Measurements from ENCODE around the gene CGB7. TPM values are rescaled to one million over a fixed set of nuclear protein-coding genes. Genes with fewer than 3 reads are reported as not detected.

Gene CGB7
- total and polyA plus RNA-seq, 2 experiments from 2014 or later: 0.32 to 0.97 TPM

DNA sequence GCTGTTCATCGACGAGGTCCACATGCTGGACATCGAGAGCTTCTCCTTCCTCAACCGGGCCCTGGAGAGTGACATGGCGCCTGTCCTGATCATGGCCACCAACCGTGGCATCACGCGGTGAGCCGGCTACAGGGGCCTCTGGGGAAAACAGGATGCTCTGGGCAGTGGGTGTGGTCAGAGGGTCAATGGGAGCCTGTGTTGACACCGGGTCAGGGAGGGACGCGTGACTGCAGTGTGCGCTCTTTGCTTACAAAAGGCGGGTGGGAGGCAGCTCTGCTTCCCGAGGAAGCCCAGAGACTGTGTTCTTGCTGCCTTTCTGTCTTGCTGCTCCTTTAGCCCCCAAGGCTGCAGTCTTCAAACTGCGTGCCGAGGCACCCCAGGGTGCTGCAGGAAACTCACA, 46.4 kb downstream of the CGB7 start (continued):
- no peak for TF ChIP-seq ZNF462 (CRISPR knock-in tag; IDR thresholded peaks at IDR 0.05)

DNA sequence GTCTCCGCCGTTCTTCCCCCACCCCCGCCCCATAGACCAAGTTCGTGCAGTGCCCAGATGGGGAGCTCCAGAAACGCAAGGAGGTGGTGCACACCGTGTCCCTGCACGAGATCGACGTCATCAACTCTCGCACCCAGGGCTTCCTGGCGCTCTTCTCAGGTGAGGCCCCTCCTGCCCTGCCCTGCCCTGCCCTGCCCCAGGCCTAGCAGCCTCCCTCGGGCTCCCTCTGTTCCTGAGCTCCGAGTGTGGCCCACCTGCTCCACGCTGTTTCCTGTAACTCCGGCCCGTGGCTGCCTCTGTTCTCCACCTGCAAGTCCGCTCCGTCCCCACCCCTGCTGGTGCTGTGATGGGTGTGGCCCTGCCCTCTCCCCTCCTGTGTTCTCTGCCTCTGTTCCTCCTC, 47.1 kb downstream of the CGB7 start:
- Histone ChIP-seq H3K4me3 (no peak overlapping the region), H2AFZ (no peak overlapping the region), H3K27me3 (ENCODE audit: insufficient read depth) (no peaks in the 10 kb centered on the region), H3K4me1 (ENCODE audit: insufficient read depth) (no peaks in the 10 kb centered on the region), H3K9me2 (ENCODE audit: insufficient read depth) (no peaks in the 10 kb centered on the region), H3F3A (replicated peaks; ENCODE audit: low read depth) (no peaks in the 10 kb centered on the region), H3K79me2 (replicated peaks; ENCODE audit: insufficient read depth) (no peaks in the 10 kb centered on the region), H4K20me1 (replicated peaks; ENCODE audit: insufficient read depth) (no peaks in the 10 kb centered on the region; the same call in 1 of the 2 replicates), H3K36me3 (ENCODE audit: insufficient read depth) (peaks cover 10% of the 10 kb centered on the region), H3K4me2 (no peak overlapping the region), H3K27ac (ENCODE audit: low read depth) (no peak overlapping the region)
- Mint-ChIP-seq H3K36me3 (ENCODE audit: low read depth) (peaks cover 74% of the 10 kb centered on the region), H3K27me3 (ENCODE audit: insufficient read depth, low read depth, poor library complexity) (peaks cover 7% of the 10 kb centered on the region), H3K4me3 (no peak overlapping the region), H3K9me3 (no peaks in the 10 kb centered on the region; the same call in 2 of the 3 replicates), H3K4me1 (no peaks in the 10 kb centered on the region), H3K27ac (peak overlapping the region; percentile 29; the same call in 1 of the 2 replicates)
- DNase-seq (ENCODE audit: low spot score): no peak
- ATAC-seq: no peak
- TF ChIP-seq, protein P1, sequence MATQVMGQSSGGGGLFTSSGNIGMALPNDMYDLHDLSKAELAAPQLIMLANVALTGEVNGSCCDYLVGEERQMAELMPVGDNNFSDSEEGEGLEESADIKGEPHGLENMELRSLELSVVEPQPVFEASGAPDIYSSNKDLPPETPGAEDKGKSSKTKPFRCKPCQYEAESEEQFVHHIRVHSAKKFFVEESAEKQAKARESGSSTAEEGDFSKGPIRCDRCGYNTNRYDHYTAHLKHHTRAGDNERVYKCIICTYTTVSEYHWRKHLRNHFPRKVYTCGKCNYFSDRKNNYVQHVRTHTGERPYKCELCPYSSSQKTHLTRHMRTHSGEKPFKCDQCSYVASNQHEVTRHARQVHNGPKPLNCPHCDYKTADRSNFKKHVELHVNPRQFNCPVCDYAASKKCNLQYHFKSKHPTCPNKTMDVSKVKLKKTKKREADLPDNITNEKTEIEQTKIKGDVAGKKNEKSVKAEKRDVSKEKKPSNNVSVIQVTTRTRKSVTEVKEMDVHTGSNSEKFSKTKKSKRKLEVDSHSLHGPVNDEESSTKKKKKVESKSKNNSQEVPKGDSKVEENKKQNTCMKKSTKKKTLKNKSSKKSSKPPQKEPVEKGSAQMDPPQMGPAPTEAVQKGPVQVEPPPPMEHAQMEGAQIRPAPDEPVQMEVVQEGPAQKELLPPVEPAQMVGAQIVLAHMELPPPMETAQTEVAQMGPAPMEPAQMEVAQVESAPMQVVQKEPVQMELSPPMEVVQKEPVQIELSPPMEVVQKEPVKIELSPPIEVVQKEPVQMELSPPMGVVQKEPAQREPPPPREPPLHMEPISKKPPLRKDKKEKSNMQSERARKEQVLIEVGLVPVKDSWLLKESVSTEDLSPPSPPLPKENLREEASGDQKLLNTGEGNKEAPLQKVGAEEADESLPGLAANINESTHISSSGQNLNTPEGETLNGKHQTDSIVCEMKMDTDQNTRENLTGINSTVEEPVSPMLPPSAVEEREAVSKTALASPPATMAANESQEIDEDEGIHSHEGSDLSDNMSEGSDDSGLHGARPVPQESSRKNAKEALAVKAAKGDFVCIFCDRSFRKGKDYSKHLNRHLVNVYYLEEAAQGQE (IDR thresholded peaks at IDR 0.05; ENCODE audit: unreplicated experiment): no peak
- TF ChIP-seq EZH2 (IDR thresholded peaks at IDR 0.05; ENCODE audit: low read depth, unreplicated experiment) (no peak), EZH2phosphoT487 (IDR thresholded peaks at IDR 0.05; ENCODE audit: unreplicated experiment) (no peak), POLR2AphosphoS5 (IDR thresholded peaks at IDR 0.05; ENCODE audit: low read depth) (no peak)
- TF ChIP-seq, protein P2, sequence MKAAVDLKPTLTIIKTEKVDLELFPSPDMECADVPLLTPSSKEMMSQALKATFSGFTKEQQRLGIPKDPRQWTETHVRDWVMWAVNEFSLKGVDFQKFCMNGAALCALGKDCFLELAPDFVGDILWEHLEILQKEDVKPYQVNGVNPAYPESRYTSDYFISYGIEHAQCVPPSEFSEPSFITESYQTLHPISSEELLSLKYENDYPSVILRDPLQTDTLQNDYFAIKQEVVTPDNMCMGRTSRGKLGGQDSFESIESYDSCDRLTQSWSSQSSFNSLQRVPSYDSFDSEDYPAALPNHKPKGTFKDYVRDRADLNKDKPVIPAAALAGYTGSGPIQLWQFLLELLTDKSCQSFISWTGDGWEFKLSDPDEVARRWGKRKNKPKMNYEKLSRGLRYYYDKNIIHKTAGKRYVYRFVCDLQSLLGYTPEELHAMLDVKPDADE (IDR thresholded peaks at IDR 0.05): no peak

Measured in GM23338 (cell line).